ENCODE measurements around the gene SDK2.

DNA sequence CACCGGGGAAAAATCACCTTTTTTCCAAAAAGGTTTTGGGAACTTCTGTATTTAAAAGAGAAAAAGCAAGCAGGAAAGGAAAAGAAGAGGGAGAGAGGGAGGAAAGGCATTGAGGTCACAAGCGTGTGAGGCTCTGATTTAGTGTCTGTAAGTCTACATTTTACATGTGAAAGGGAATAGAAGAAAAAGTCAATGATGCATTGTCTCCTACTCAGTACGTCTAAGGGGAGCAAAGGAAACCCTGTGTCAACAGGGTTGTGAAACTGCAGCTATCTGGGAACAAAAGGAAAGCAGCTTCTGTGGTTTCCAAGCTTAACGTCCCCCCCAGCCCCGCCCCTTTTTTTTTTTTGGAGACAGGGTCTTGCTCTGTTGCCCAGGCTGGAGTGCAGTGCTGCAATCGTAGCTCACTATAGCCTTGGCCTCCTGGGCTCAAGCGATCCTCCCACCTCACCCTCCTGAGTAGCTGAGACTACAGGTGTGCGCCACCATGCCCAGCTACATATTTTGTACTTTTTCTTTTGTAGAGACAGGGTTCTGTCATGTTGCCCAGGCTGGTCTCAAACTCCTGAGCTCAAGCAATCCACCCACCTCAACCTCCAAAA is 330.6 kb downstream of the SDK2 start:
- TF ChIP-seq CTCF (IDR thresholded peaks at IDR 0.05; ENCODE audit: low read length) (no peak), EZH2phosphoT487 (IDR thresholded peaks at IDR 0.05; ENCODE audit: low read length) (no peak)

Measured in MM.1S (cell line).